Stimulated activated CD4-positive, alpha-beta T cell treated with anti-CD3 and anti-CD28 coated beads, Interleukin-1b, Interleukin-23, amount 100 ng/mL, for 48 hours (primary cell): ENCODE data around the gene FBXO17.

ENCODE experiments used
- DNase-seq: peaks from one replicate; pipeline ENCODE4 v3.0.0-alpha.2; 2020

Gene FBXO17

DNA sequence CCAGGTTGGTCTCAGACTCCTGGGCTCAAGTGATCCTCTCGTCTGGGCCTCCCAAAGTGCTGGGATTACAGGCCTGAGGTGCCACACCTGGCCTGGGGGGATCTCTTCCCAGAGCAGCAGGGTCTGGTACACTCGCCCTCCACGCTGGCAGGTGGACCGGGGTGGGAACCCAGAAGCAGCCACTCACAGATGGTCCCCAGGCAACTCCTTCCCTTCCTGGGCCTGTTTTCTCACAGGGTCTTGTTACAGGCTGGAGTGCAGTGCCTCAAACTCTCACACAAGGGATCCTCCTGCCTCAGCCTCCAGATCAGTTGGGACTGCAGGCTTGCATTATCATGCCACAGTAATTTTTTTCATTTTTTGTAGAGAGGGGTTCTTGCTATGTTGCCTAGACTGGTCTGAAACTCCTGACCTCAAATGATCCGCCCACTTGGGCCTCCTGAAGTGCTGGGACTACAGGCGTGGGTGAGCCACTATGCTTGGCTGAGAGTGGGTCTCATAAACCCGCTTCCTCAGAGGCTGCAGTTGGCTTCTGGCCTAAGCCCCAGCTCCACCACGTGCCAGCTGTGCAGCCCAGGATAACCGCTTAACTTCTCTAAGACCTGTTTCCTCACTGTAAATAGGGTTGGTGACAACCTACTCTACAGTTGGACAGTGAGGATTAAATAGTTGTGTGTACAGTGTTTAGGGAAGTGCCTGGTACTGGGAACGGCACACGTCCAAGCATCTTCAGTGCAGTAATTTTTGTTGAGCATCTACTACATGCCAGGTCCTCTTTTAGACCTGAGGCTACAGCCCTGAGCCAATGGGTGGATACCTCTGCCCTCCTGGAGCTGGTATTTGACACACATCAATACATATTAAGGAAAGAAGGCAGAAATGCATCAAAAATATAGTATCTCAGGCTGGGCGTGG lies 62.7 kb downstream of the FBXO17 start:
- DNase-seq = no peak

GRCh38 chr19:38911388-38912001 lies 64.0 kb downstream of the FBXO17 start:
- DNase-seq = no peak

DNA sequence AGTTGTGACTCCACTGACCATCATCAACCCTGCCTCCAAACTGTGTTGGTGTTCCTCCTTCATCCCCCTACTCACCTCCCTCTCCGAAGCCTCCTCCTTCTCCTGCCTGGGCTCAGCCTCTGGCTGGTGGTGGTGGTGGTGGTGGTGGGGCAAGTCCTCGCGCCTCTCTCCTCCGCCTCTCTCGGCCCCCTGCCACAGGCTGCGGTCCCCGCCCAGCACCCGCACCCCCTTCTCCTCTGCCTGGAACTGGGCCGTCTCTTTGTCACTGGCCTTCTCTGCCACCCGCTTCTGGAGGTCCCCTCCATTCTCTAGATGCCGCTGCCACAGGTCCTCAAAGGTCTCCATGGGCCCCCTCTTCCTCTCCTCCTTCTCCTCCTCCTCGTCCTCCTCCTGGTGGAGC lies 65.1 kb downstream of the FBXO17 start:
- no peak for DNase-seq

DNA sequence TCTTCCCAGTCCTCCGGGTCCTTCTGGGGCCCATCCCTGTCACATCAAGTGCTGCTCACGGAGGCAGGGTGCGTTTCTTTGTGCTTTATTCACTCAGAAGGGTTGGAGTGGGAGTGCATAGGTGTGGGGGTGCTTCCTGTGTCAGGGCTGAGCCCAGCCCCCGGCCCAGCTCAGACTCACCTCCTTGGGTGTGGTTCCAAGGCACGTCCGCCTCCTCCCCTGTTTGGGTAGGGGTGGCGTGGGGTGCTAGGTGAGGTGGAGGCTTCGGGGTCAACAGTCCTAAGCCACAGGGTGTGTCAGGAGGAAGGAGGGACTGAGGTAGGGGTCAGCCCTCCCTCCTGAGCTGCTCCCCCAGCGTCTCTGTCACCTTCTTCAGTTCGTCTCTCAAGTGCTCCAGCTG lies 66.6 kb downstream of the FBXO17 start:
- DNase-seq = no peak

DNA sequence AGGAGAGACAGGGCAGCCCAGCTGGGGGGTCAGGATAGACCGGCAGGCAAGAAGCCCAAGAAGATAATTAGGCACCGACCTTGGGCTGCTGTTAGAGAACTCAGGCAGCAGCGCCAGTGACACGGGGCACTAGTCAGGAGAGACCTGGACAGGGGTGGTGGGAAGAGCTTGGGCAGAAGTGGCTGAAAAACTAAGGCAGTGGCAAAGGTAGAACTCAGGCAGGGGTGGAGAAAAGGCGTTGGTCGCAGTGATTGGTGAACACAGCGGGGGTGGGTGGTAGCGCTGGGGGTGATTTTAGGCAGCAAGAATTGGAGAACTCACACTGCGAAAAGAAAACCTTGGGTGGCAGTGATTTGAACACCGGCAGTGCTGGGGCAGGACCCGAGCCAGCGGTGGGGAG lies 67.9 kb downstream of the FBXO17 start:
- DNase-seq = no peak

DNA sequence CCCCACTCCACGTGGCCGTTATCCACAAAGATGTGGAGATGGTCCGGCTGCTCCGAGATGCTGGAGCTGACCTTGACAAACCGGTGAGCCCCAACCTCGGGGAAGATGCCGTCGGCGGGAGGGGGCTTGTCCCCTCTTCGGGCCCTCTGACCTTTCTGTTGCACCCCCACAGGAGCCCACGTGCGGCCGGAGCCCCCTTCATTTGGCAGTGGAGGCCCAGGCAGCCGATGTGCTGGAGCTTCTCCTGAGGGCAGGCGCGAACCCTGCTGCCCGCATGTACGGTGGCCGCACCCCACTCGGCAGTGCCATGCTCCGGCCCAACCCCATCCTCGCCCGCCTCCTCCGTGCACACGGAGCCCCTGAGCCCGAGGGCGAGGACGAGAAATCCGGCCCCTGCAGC lies 68.3 kb downstream of the FBXO17 start:
- DNase-seq = no peak

DNA sequence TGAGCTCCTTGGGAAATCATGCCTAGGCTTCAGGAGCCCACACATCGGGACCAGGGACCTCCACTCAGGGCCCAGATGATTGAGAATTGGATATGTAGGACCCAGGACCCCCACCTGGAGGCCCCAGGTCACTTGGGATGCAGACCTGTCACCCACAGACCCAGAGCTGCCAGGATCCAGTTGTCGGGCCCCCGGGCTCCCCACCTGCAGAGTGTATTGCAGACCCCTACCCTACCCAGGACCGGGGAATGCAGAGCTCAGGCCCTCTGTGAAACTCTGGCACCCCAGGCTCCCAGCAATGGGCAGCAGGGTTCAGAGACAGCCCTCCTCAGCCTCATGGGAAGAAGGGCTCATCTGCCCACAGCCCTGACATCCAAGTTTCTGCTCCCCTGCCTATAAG lies 69.9 kb downstream of the FBXO17 start:
- DNase-seq = no peak

DNA sequence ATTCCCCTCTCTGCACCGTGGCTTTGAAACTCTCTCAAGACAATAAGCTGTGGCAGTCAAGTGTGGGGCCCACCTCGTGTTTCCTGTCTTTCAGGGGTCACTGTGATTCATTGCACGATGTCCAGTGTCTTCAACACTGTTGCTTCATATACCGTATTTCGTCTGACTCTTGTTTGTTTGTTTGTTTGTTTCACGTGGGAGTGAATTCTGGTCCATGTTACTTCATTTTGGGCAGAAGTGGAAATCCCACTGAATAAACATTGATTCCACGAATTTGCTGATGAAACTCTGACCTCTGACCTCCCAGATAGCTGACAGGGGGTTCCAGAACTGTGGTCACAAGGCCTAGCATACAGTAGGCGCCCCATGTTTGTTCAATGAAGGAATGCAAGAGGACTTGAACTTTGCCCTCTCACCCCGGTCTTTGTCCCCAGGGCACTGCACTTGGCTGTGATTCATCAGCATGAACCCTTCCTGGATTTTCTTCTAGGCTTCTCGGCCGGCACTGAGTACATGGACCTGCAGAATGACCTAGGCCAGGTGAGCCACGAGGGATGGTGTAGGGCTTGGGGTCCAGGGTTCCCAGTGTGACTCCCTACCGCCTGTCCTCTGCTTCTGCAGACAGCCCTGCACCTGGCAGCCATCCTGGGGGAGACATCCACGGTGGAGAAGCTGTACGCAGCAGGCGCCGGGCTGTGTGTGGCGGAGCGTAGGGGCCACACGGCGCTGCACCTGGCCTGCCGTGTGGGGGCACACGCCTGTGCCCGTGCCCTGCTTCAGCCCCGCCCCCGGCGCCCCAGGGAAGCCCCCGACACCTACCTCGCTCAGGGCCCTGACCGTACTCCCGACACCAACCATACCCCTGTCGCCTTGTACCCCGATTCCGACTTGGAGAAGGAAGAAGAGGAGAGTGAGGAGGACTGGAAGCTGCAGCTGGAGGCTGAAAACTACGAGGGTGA lies 70.7 kb downstream of the FBXO17 start:
- no peak for DNase-seq

GRCh38 chr19:38901683-38902082 lies 73.9 kb downstream of the FBXO17 start:
- DNase-seq = no peak

GRCh38 chr19:38900743-38901190 lies 74.8 kb downstream of the FBXO17 start:
- DNase-seq = no peak

- no peak for DNase-seq
Observed at GRCh38 chr19:38900202-38900629, 75.3 kb downstream of the FBXO17 start.

DNA sequence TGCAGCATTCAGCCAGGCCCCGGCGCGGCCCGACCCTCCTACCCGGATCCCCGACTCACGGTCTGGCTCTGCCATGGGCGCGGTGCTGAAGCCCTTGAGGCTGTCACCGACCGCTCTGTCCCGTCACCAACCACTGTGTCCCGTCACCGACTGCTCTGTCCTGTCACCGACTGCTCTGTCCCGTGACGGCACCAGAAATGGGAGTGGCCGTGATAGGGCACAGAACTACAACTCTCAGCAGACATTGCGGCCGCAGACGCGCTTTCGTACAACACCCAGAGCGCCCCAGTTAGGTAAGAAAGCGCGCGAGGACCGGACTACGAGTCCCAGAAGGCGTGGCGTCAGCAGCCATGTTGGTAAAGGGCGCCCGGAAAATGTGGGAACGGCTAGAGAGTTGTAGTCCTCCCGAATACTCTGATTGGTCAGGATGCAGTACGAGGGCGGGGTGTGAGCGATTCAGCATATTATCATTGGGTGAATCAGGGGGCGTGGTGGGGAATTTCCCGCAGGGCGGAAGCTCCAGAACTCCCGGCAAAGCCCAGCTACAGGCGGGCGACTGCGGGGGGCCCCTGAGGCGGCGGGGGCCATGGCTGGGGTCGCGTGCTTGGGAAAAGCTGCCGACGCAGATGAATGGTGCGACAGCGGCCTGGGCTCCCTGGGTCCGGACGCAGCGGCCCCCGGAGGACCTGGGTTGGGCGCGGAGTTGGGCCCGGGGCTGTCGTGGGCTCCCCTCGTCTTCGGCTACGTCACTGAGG lies 75.9 kb downstream of the FBXO17 start, which contains the start of the genes NFKBIB and SIRT2:
TSS of gene NFKBIB (plus strand) at position 523 of the 755 bp plus-strand sequence. CDS start at position 587, 64 bp downstream.
TSS of gene SIRT2 (minus strand) at position 172 of the 755 bp plus-strand sequence. CDS start at position 75, 97 bp downstream.
- peak; percentile 100 for DNase-seq

DNA sequence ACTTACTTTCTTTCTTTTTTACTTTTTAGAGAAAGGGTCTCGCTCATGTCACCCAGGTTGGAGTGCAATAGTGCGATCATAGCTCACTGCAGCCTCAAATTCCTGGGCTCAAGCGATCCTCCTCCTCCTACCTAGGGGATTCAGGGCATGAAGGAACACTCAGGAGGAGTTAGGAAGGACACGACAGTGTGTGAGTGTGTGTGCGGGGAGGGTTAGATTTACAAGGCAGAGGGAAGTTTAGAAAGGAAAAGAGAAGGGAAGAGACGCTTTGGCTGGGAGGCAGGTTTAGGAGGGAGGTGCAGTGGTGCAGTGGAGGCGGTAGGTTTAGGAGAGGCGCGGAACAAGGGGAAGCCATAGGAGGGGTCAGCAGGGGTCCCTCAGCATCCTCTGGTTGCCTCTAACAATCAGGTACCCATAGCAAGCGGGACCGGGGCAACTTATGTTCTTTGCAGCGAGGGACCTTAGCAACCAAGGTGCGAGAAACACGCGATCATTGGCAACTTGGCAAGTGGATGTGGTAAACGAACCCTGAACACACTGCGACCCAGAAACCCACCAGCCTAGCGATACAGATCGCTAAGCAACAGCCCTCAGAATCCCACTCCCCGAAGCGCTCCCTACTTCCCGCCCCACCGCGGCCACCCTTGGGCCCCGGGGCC lies 76.6 kb downstream of the FBXO17 start:
- no peak for DNase-seq

DNA sequence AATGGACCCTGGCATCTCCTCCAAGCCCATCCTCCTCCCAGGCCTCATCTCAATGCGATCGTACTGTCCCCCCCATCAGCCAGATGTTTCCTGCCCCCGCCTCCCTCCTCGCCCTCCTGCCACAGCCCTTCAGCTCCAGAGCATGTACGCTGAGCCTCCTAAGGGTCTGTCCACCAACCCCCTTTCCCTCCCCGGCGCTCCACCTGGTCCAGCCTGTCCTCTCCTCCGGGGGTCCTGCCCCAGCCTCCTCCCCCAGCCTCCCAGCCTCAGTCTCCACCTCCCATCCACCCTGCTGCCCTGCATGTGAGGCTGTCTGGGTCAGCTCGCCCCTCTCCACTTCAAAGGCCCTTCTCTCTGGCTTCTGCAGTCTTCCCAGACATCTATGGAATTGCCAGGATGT lies 80.6 kb downstream of the FBXO17 start:
- no peak for DNase-seq

DNA sequence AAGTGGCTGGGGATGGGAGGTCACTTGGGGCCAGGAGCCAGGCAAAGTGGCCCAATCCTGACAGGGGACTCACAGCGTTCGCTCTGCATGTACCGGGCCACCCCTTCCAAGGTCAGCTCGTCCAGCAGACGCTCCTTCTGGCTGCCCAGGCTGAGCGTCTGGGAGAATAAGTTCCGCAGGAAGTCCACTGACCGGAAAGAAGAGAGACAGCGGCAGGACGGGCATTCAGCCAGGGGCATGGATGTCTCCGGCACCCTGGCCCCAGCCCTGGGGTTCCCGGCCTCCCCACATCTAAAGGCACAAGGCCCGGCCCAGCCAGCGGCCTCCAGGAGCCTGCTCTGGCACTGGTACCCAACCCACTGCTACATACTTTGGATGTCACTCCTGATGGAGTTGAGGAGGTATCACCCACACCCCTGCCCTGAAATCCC lies 82.2 kb downstream of the FBXO17 start:
- no peak for DNase-seq

GRCh38 chr19:38892841-38893240 lies 82.7 kb downstream of the FBXO17 start:
- no peak for DNase-seq

- DNase-seq = no peak
Observed at GRCh38 chr19:38891771-38892170, 83.8 kb downstream of the FBXO17 start.
